ENCODE measurements around the gene DAPK3. TPM values are rescaled to one million over a fixed set of nuclear protein-coding genes. Genes with fewer than 3 reads are reported as not detected.

Gene DAPK3
- total RNA-seq, 1 donor from 2014 or later = 106 TPM

DNA sequence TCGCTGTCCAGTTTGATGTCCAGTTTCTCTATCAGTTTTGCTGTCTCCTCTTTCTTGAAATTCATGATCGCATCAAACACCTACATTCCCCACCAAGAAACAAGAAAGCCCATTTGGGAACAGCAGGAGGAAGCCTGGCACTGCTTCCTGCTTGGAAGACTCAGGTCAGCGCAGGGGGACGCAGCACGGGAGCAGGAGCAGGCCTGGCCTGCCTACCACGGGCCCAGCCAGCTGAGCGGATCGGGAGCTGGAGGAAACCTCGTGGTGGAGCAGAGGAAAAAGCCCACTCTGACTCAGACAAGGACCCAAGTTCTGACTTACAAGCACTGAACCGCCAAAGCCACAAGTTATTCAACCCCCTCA, 10.5 kb upstream of the DAPK3 start:
- Mint-ChIP-seq H3K9me3 (ENCODE audit: low read depth) (no peaks in the 10 kb centered on the region), H3K27ac (peak overlapping the region; percentile 88), H3K27me3 (no peaks in the 10 kb centered on the region), H3K36me3 (ENCODE audit: insufficient read depth) (peaks cover 34% of the 10 kb centered on the region), H3K4me1 (ENCODE audit: low read depth) (peaks cover 18% of the 10 kb centered on the region), H3K4me3 (ENCODE audit: low read depth) (no peak overlapping the region)
- no peak for DNase-seq (ENCODE audit: low spot score, unreplicated experiment)
- TF ChIP-seq, protein P1, sequence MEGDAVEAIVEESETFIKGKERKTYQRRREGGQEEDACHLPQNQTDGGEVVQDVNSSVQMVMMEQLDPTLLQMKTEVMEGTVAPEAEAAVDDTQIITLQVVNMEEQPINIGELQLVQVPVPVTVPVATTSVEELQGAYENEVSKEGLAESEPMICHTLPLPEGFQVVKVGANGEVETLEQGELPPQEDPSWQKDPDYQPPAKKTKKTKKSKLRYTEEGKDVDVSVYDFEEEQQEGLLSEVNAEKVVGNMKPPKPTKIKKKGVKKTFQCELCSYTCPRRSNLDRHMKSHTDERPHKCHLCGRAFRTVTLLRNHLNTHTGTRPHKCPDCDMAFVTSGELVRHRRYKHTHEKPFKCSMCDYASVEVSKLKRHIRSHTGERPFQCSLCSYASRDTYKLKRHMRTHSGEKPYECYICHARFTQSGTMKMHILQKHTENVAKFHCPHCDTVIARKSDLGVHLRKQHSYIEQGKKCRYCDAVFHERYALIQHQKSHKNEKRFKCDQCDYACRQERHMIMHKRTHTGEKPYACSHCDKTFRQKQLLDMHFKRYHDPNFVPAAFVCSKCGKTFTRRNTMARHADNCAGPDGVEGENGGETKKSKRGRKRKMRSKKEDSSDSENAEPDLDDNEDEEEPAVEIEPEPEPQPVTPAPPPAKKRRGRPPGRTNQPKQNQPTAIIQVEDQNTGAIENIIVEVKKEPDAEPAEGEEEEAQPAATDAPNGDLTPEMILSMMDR (IDR thresholded peaks at IDR 0.05; ENCODE audit: unreplicated experiment) = no peak

DNA sequence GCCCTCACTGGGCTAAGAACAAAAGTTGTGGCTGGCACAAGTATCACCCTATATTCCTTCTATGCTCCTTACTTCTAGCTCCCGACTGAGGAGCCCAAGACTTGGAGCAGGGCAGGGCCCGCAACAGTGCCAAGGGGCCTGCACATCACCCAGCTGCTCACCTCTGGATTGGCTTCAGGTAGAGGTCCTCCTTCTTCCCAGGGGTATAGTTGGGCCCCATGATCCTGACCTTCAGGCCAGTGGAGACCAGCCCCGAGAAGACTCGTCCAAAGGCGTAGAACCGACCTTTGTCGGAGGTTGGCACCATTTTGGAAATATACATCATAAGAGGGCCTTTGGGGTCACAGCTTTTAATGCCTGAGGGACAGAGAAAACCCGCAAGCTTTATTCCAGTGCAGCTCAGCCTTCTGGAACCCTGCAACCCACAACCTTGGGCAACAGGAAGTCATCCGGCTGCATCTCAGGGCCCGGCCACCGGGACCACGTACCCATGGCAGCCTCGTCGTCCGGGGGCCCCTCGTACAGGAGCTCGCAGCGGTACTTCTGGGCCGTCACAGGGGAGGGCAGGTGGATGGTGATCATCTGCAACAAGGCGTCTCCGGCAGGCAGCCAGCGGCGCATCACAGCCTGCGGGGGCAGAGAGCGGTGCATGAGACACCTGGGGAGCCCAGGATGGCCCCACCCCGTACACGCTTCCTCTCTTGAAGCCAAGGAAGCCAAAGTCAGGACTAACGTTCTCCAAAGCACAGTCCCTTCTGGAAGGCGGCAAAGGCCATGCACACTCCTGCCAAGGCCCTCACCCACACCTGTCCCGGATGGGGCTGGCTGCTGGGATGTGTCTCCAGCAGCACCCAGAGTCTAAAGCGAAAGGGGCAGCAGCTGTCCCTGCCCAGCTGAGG, 9.7 kb upstream of the DAPK3 start:
- Mint-ChIP-seq H3K4me3 (ENCODE audit: low read depth) (no peak overlapping the region), H3K27ac (no peak overlapping the region), H3K27me3 (no peaks in the 10 kb centered on the region), H3K36me3 (ENCODE audit: insufficient read depth) (peaks cover 34% of the 10 kb centered on the region), H3K4me1 (ENCODE audit: low read depth) (peaks cover 17% of the 10 kb centered on the region), H3K9me3 (ENCODE audit: low read depth) (no peaks in the 10 kb centered on the region)
- no peak for DNase-seq (ENCODE audit: low spot score, unreplicated experiment)
- TF ChIP-seq, protein P1 (IDR thresholded peaks at IDR 0.05; ENCODE audit: unreplicated experiment) = no peak

DNA sequence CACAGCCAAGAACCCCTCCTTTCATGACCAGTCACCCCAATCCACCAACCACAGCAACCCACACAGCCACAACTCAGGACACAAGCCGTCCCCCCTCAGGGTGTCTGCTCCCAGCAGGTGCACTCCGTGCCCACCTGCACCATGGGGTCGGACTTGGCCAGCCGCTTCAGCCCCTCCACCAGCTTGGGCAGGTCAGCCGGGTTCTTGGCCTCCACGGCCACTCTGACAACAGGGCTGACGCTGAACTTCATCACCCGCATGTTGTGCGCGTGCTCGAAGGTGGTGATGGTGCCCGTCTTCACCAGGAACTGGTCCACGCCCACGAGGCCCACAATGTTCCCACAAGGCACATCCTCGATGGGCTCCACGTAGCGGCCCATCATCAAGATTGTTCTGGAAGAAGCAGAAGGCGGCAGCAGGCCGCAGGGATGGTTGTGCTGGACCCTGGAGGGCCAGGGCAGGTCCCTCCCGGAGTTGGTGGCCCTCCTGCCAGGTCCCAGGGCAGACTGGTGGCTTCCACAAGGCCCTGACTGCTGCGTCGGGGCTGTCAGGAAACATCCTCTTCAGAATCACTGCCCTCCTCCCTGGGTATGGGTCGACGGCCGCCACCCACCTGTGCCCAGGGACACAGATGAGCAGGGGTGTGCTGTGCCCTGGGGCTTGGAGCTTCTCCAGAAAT, 8.9 kb upstream of the DAPK3 start:
- Mint-ChIP-seq H3K36me3 (ENCODE audit: insufficient read depth) (peaks cover 34% of the 10 kb centered on the region), H3K4me1 (ENCODE audit: low read depth) (peaks cover 15% of the 10 kb centered on the region), H3K9me3 (ENCODE audit: low read depth) (no peaks in the 10 kb centered on the region), H3K27ac (peak overlapping the region; percentile 79), H3K27me3 (no peaks in the 10 kb centered on the region), H3K4me3 (ENCODE audit: low read depth) (no peak overlapping the region)
- TF ChIP-seq, protein P1 (IDR thresholded peaks at IDR 0.05; ENCODE audit: unreplicated experiment) = no peak
- no peak for DNase-seq (ENCODE audit: low spot score, unreplicated experiment)

DNA sequence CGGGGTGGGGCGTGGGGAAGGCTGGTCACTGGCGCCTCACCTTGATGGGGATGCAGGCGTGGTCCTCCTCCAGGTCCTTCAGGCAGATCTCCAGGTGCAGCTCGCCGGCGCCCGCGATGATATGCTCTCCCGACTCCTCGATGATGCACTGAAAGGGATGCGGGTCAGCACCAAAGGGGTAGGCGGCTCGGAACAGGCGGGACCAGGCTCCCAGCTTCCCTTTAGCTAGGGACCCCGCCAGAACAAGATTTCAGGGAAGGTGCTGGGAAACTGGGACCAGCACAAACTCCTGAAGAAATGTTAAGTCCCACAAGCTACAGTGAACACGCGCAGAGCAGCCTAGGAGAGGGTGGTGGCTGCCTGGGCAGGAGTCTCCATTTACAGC, 8.4 kb upstream of the DAPK3 start:
- TF ChIP-seq, protein P1 (IDR thresholded peaks at IDR 0.05; ENCODE audit: unreplicated experiment) = no peak
- Mint-ChIP-seq H3K27ac (peak overlapping the region; percentile 69), H3K4me3 (ENCODE audit: low read depth) (no peak overlapping the region)

DNA sequence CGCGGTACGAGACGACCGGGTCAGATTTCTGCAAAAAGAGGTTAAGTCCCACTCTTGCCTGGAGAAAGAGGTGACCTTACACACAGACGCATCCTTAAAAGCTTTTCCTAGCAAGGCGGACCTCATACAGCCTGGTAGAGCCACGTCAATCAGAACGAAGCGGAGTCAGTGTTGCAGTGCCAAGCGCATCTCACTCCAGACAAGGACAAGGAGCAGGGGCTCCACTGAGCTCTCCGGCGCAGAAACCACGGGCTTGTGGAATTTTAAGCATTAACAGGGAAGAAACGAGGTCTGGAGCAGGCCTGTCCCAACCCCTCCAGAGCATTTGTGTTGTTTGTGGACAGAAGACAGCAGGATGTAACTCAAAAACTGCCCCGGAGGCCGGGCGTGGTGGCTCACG, 7.2 kb upstream of the DAPK3 start:
- Mint-ChIP-seq H3K27me3 (no peaks in the 10 kb centered on the region), H3K4me1 (ENCODE audit: low read depth) (peaks cover 2% of the 10 kb centered on the region), H3K27ac (peak overlapping the region; percentile 77), H3K36me3 (ENCODE audit: insufficient read depth) (peaks cover 20% of the 10 kb centered on the region), H3K9me3 (ENCODE audit: low read depth) (no peaks in the 10 kb centered on the region), H3K4me3 (ENCODE audit: low read depth) (no peak overlapping the region)
- TF ChIP-seq, protein P1 (IDR thresholded peaks at IDR 0.05; ENCODE audit: unreplicated experiment) = no peak
- DNase-seq (ENCODE audit: low spot score, unreplicated experiment) = no peak

More for the DNA sequence above, 8.4 kb upstream of the DAPK3 start:
- DNase-seq (ENCODE audit: low spot score, unreplicated experiment) = no peak
- Mint-ChIP-seq H3K36me3 (ENCODE audit: insufficient read depth) (peaks cover 30% of the 10 kb centered on the region), H3K9me3 (ENCODE audit: low read depth) (no peaks in the 10 kb centered on the region), H3K4me1 (ENCODE audit: low read depth) (peaks cover 12% of the 10 kb centered on the region), H3K27me3 (no peaks in the 10 kb centered on the region)

Measured in progenitor cell of endocrine pancreas (in vitro differentiated cells).